ENCODE results near the gene PHF14.

PHF14 gene

GRCh38 chr7:11196143-11196542, 222.5 kb downstream of the PHF14 start:
- H3K4me3 ChIP-seq (ENCODE audit: low read length), result no peak overlapping the region
- no peak for TF ChIP-seq CTCF (conservative IDR thresholded peaks at IDR 0.05; ENCODE audit: low read length)
- no peak for DNase-seq (ENCODE audit: low read depth)

GRCh38 chr7:11203224-11203623, 229.6 kb downstream of the PHF14 start:
- no peak overlapping the region for H3K4me3 ChIP-seq (ENCODE audit: low read length)
- DNase-seq (ENCODE audit: low read depth), result no peak
- TF ChIP-seq CTCF (conservative IDR thresholded peaks at IDR 0.05; ENCODE audit: low read length), result no peak

- TF ChIP-seq CTCF (conservative IDR thresholded peaks at IDR 0.05; ENCODE audit: low read length), result no peak
- H3K4me3 ChIP-seq (ENCODE audit: low read length), result no peak overlapping the region
- peak; percentile 12 for DNase-seq (ENCODE audit: low read depth)
Observed at GRCh38 chr7:11203683-11204082, 230.0 kb downstream of the PHF14 start.

GRCh38 chr7:11206177-11206899, 232.7 kb downstream of the PHF14 start:
- TF ChIP-seq CTCF (conservative IDR thresholded peaks at IDR 0.05; ENCODE audit: low read length), result no peak
- H3K4me3 ChIP-seq (ENCODE audit: low read length), result no peak overlapping the region
- no peak for DNase-seq (ENCODE audit: low read depth)

GRCh38 chr7:11207565-11207964, 233.9 kb downstream of the PHF14 start:
- TF ChIP-seq CTCF (conservative IDR thresholded peaks at IDR 0.05; ENCODE audit: low read length), result no peak; the same call in 1 of the 2 replicates
- no peak overlapping the region for H3K4me3 ChIP-seq (ENCODE audit: low read length)
- DNase-seq (ENCODE audit: low read depth), result no peak

- no peak for DNase-seq (ENCODE audit: low read depth)
- TF ChIP-seq CTCF (conservative IDR thresholded peaks at IDR 0.05; ENCODE audit: low read length), result no peak
- no peak overlapping the region for H3K4me3 ChIP-seq (ENCODE audit: low read length)
Observed at GRCh38 chr7:11208883-11209465, 235.3 kb downstream of the PHF14 start.

GRCh38 chr7:11210374-11210773, 236.7 kb downstream of the PHF14 start:
- no peak for TF ChIP-seq CTCF (conservative IDR thresholded peaks at IDR 0.05; ENCODE audit: low read length)
- no peak overlapping the region for H3K4me3 ChIP-seq (ENCODE audit: low read length)
- no peak for DNase-seq (ENCODE audit: low read depth)

Measured in AG10803 (cell line).